ENCODE data around the gene S1PR5. TPM values are rescaled to one million over a fixed set of nuclear protein-coding genes. Genes with fewer than 3 reads are reported as not detected.
A peak's percentile ranks its signal among the peaks of the same experiment; 100 is the strongest.
"Not testable (repeated sequence)": the region's sequence is repeated elsewhere in the genome, so short reads cannot be mapped to it uniquely, and the experiment has no call there.

S1PR5 gene
- total RNA-seq, 4 donors from 2014 or later, result 8.9 to 27.2 (median 16.3) TPM

- Histone ChIP-seq H3K4me1 (peaks cover 32 to 70% (median 34%) of the 10 kb centered on the region in 3 donors), H3K27me3 (no peaks in the 10 kb centered on the region), H3K4me3 (no peak overlapping the region), H3K36me3 (peaks cover 28 to 99% (median 49%) of the 10 kb centered on the region in 3 donors), H3K27ac (peak overlapping the region in 1 of 4 donors; percentile 29), H3K9me3 (no peaks in the 10 kb centered on the region)
- intact Hi-C loops (cut with DNase I), result loop anchor here (5.0 kb wide), 1 partner anchor 39 kb away; no protein-coding TSS in a partner anchor
- no peak for DNase-seq
- TF ChIP-seq POLR2A (IDR thresholded peaks at IDR 0.05), result no peak
- TF ChIP-seq, protein P1, sequence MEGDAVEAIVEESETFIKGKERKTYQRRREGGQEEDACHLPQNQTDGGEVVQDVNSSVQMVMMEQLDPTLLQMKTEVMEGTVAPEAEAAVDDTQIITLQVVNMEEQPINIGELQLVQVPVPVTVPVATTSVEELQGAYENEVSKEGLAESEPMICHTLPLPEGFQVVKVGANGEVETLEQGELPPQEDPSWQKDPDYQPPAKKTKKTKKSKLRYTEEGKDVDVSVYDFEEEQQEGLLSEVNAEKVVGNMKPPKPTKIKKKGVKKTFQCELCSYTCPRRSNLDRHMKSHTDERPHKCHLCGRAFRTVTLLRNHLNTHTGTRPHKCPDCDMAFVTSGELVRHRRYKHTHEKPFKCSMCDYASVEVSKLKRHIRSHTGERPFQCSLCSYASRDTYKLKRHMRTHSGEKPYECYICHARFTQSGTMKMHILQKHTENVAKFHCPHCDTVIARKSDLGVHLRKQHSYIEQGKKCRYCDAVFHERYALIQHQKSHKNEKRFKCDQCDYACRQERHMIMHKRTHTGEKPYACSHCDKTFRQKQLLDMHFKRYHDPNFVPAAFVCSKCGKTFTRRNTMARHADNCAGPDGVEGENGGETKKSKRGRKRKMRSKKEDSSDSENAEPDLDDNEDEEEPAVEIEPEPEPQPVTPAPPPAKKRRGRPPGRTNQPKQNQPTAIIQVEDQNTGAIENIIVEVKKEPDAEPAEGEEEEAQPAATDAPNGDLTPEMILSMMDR (IDR thresholded peaks at IDR 0.05), result peak in 4 of 6 experiments; percentile 9 to 50 (median 23)
- 69 to 83% methylated on average over 6 of the region's 12 CpGs for WGBS, 2 donors
Observed at GRCh38 chr19:10551698-10552301, 34.6 kb upstream of the S1PR5 start.

- not testable (repeated sequence) for H3K27me3 ChIP-seq, DNase-seq, H3K27ac ChIP-seq, H3K9me3 ChIP-seq, H3K4me3 ChIP-seq
- Histone ChIP-seq H3K36me3 (peaks cover 28 to 98% (median 52%) of the 10 kb centered on the region in 3 donors), H3K4me1 (peaks cover 31 to 70% (median 34%) of the 10 kb centered on the region in 3 donors)
- intact Hi-C loops (cut with DNase I), result loop anchor here (5.0 kb wide), 1 partner anchor 39 kb away; no protein-coding TSS in a partner anchor
- WGBS, 2 donors, result 70 to 91% methylated on average over 8 to 9 of the region's 9 CpGs
Observed at GRCh38 chr19:10551006-10551405, 33.8 kb upstream of the S1PR5 start.

- WGBS, 2 donors, result 76 to 81% methylated on average over 6 of the region's 6 CpGs
- peaks cover 28 to 98% (median 52%) of the 10 kb centered on the region in 3 donors for H3K36me3 ChIP-seq
Observed at GRCh38 chr19:10550336-10550735, 33.1 kb upstream of the S1PR5 start.

DNA sequence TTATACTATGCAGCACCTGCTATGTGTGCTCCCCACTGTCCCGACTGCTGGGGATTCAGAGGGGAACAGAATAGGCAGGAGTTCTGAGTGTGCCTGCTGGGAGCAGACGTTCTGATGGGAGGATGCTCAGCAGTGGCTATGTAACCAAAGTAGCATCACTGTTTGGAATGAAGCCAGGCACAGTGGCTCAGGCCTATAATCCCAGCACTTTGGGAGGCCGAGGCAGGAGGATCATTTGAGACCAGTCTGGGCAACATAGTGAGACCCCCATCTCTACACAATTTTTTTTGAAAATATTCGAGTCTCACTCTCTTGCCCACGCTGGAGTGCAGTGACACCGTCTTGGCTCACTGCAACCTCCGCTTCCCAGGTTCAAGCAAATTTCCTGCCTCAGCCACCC, 32.5 kb upstream of the S1PR5 start:
- no peak overlapping the region for H3K27ac ChIP-seq
- intact Hi-C loops (cut with DNase I), result loop anchor here (5.0 kb wide), 1 partner anchor 37 kb away; no protein-coding TSS in a partner anchor
- peaks cover 28 to 94% (median 52%) of the 10 kb centered on the region in 3 donors for H3K36me3 ChIP-seq
- no peaks in the 10 kb centered on the region for H3K9me3 ChIP-seq
- H3K4me3 ChIP-seq, result no peak overlapping the region
- TF ChIP-seq POLR2A (IDR thresholded peaks at IDR 0.05), result no peak
- TF ChIP-seq, protein P1 (IDR thresholded peaks at IDR 0.05), result no peak
- H3K27me3 ChIP-seq, result no peaks in the 10 kb centered on the region
- DNase-seq, result no peak
- H3K4me1 ChIP-seq, result peaks cover 31 to 70% (median 37%) of the 10 kb centered on the region in 3 donors
- WGBS, 2 donors, result 80% methylated on average over 6 of the region's 7 CpGs

More at GRCh38 chr19:10550336-10550735, 33.1 kb upstream of the S1PR5 start:
- Histone ChIP-seq H3K4me3 (no peak overlapping the region), H3K27ac (no peak overlapping the region), H3K9me3 (no peaks in the 10 kb centered on the region), H3K4me1 (peaks cover 31 to 70% (median 34%) of the 10 kb centered on the region in 3 donors), H3K27me3 (no peaks in the 10 kb centered on the region)
- intact Hi-C loops (cut with DNase I), result loop anchor here (5.0 kb wide), 1 partner anchor 38 kb away; no protein-coding TSS in a partner anchor
- TF ChIP-seq, protein P1 (IDR thresholded peaks at IDR 0.05), result no peak
- TF ChIP-seq POLR2A (IDR thresholded peaks at IDR 0.05), result no peak
- no peak for DNase-seq

DNA sequence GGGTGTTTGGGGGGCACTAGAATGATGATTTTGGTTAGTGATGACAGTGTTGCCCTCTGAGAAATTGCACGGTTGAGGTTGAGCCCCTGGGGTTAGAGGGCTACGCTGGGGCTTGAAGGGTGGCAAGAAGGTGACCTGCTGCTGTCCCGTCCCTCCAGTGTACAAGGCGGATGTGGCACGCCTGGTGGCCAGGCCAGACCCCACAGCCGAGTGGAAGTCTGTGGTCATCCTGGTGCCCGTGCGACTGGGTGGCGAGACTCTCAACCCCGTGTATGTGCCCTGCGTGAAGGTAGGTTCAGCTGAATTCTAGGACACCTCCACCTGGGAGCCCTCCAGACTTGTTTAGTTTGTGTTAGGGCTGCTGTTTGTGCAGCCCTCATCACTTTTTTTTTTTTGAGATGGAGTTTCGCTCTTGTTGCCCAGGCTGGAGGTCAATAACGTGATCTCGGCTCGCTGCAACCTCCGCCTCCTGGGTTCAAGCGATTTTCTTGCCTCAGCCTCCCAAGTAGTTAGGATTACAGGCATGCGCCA, 31.6 kb upstream of the S1PR5 start:
- Histone ChIP-seq H3K36me3 (peaks cover 28 to 85% (median 48%) of the 10 kb centered on the region in 3 donors), H3K9me3 (no peaks in the 10 kb centered on the region), H3K27me3 (no peaks in the 10 kb centered on the region), H3K27ac (no peak overlapping the region), H3K4me1 (peaks cover 28 to 67% (median 31%) of the 10 kb centered on the region in 3 donors), H3K4me3 (no peak overlapping the region)
- 94 to 95% methylated on average over 16 to 18 of the region's 18 CpGs for WGBS, 2 donors
- intact Hi-C loops (cut with DNase I), result no loop called here
- TF ChIP-seq, protein P1 (IDR thresholded peaks at IDR 0.05), result no peak
- no peak for TF ChIP-seq POLR2A (IDR thresholded peaks at IDR 0.05)
- DNase-seq, result no peak

All from esophagus squamous epithelium (tissue), 5 donors.